Hepatocyte (in vitro differentiated cells): Measurements from ENCODE around the gene ADAMTSL1.

Experiments
- CTCF ChIP-seq: fragments of 200-600 bp; sonication (generic); IDR thresholded peaks from 2 replicates; pipeline ENCODE4 v1.5.1; 2016; ENCODE audit warnings: antibody characterized with exemption, mild to moderate bottlenecking; ENCODE audit not compliant: poor library complexity
- EZH2 ChIP-seq: fragments of 200-600 bp; sonication (generic); IDR thresholded peaks from 2 replicates; pipeline ENCODE4 v1.6.1; 2016; ENCODE audit warnings: antibody characterized with exemption, mild to moderate bottlenecking, borderline replicate concordance
- EZH2phosphoT487 ChIP-seq: fragments of 200-600 bp; sonication (generic); IDR thresholded peaks from one replicate; pipeline ENCODE4 v1.6.1; 2018; ENCODE audit warnings: antibody characterized with exemption, mild to moderate bottlenecking, low read depth, moderate library complexity; ENCODE audit not compliant: unreplicated experiment, severe bottlenecking

GRCh38 chr9:18730241-18730640 lies 256.3 kb downstream of the ADAMTSL1 start:
- TF ChIP-seq CTCF (no peak), EZH2 (no peak), EZH2phosphoT487 (no peak)
